SU-DHL-6 (cell line): ENCODE data around the gene RELN.

ENCODE experiments used
- EZH2phosphoT487 ChIP-seq: fragments of 200-600 bp; sonication (generic), shearing (Covaris generic); conservative IDR thresholded peaks from 2 replicates; pipeline ENCODE4 v1.6.1; 2018; ENCODE audit warnings: mild to moderate bottlenecking, antibody characterized with exemption, low read length, moderate library complexity, mixed read lengths
- TF ChIP-seq, protein P1 (sequence below): fragments of 200-600 bp; sonication (generic); IDR thresholded peaks from one replicate; pipeline ENCODE4 v1.5.1; 2017; ENCODE audit warnings: antibody characterized with exemption, mild to moderate bottlenecking, low read length, moderate library complexity; ENCODE audit not compliant: insufficient read depth, poor library complexity, severe bottlenecking

- TF ChIP-seq, protein P1, sequence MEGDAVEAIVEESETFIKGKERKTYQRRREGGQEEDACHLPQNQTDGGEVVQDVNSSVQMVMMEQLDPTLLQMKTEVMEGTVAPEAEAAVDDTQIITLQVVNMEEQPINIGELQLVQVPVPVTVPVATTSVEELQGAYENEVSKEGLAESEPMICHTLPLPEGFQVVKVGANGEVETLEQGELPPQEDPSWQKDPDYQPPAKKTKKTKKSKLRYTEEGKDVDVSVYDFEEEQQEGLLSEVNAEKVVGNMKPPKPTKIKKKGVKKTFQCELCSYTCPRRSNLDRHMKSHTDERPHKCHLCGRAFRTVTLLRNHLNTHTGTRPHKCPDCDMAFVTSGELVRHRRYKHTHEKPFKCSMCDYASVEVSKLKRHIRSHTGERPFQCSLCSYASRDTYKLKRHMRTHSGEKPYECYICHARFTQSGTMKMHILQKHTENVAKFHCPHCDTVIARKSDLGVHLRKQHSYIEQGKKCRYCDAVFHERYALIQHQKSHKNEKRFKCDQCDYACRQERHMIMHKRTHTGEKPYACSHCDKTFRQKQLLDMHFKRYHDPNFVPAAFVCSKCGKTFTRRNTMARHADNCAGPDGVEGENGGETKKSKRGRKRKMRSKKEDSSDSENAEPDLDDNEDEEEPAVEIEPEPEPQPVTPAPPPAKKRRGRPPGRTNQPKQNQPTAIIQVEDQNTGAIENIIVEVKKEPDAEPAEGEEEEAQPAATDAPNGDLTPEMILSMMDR: no peak
- TF ChIP-seq EZH2phosphoT487: no peak
Observed at GRCh38 chr7:103577059-103577458, 412.4 kb downstream of the RELN start.
